Lower leg skin (tissue), 4 donors: Measurements from ENCODE around the gene SP4. TPM values are rescaled to one million over a fixed set of nuclear protein-coding genes. Genes with fewer than 3 reads are reported as not detected.

Source experiments
- DNase-seq, 2 donors: peaks; one replicate each; pipeline ENCODE4 v3.0.0-alpha.2; 2019; ENCODE audit warnings: low spot score in 2 of 2
- H3K4me3 ChIP-seq: fragments of 200-600 bp; sonication (generic); 2 replicates; pipeline ENCODE4 v1.5.1; 2017; ENCODE audit warnings: mild to moderate bottlenecking, low read depth; ENCODE audit not compliant: poor library complexity, severe bottlenecking
- POLR2A ChIP-seq, 2 donors: fragments of 450-650 bp; IDR thresholded peaks; one replicate each; pipeline ENCODE4 v1.6.1; 2016 to 2017; ENCODE audit warnings: antibody characterized with exemption in 2 of 2, mild to moderate bottlenecking in 1 of 2, moderate library complexity in 1 of 2
- WGBS, 2 donors: methylation state at CpG; one replicate each; pipeline ENCODE4 v1.1.5; 2018; 5-methylcytosine and 5-hydroxymethylcytosine counted together
- intact Hi-C: fragments of 100-400 bp; cut with DNase I; formaldehyde crosslinking; loops from one replicate; pipeline ENCODE4 v1.15.0; 2023; ENCODE audit warnings: low total_unique reads
- total RNA-seq, 4 donors: library from RNA; depleted of rRNA; stranded (reverse); fragments of >200 nt; gene quantifications; one replicate each; pipeline ENCODE4 v1.1.0, GENCODE V29; 2016
- TF ChIP-seq, protein P1 (sequence below), 3 donors: fragments of 450-650 bp; IDR thresholded peaks; one replicate each; pipeline ENCODE4 v1.5.1; 2016; ENCODE audit warnings: antibody characterized with exemption in 3 of 3, mild to moderate bottlenecking in 3 of 3, moderate library complexity in 2 of 3

The SP4 gene
- total RNA-seq, 4 donors from 2014 or later: 9.5 to 13.0 (median 11.2) TPM

DNA sequence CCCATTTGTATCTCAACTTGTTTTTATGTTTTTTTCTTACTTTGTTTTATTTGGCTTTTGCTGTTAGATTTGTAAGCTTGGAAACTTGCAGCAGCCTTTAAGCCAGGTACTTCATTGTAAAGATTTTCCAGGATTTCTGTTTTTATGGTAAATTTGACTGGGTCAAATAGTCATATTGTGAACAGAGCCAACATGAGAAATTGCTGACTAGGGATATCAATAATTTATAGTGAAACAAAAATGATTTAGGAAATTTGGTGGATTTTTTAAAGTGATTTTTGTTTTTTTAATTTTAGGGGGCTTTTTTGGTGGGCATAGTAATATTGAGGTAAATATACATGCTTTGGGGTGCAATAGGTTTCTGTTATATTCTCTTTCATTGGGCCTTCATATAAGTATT, 22.2 kb downstream of the SP4 start:
- intact Hi-C loops: no loop called here
- H3K4me3 ChIP-seq: no peak overlapping the region
- no peak for DNase-seq
- no peak for TF ChIP-seq POLR2A (IDR thresholded peaks at IDR 0.05)
- TF ChIP-seq, protein P1, sequence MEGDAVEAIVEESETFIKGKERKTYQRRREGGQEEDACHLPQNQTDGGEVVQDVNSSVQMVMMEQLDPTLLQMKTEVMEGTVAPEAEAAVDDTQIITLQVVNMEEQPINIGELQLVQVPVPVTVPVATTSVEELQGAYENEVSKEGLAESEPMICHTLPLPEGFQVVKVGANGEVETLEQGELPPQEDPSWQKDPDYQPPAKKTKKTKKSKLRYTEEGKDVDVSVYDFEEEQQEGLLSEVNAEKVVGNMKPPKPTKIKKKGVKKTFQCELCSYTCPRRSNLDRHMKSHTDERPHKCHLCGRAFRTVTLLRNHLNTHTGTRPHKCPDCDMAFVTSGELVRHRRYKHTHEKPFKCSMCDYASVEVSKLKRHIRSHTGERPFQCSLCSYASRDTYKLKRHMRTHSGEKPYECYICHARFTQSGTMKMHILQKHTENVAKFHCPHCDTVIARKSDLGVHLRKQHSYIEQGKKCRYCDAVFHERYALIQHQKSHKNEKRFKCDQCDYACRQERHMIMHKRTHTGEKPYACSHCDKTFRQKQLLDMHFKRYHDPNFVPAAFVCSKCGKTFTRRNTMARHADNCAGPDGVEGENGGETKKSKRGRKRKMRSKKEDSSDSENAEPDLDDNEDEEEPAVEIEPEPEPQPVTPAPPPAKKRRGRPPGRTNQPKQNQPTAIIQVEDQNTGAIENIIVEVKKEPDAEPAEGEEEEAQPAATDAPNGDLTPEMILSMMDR (IDR thresholded peaks at IDR 0.05): no peak

DNA sequence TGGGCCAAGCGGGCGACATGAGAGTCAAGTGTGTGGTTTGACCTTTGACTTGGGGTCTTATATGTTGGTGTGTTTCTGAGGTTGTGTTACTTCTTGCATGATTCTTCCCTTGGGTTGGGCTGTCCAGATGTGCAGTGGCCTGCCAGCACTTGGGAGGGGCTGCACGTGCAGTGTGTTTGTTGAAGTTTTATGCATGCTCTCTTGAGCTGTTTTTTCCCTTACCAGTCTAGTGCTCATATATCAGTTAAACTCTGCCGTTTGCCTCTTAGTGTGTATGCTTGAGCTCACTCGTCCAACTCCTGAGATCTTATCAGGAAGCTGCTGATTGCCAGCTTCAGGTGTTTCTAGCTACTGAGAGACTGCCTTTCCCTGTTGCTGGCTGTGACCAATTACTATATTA, 23.1 kb downstream of the SP4 start:
- 58 to 69% methylated on average over 5 of the region's 5 CpGs for WGBS, 2 donors
- no peak overlapping the region for H3K4me3 ChIP-seq
- intact Hi-C loops: no loop called here
- TF ChIP-seq POLR2A (IDR thresholded peaks at IDR 0.05): no peak
- DNase-seq: no peak

DNA sequence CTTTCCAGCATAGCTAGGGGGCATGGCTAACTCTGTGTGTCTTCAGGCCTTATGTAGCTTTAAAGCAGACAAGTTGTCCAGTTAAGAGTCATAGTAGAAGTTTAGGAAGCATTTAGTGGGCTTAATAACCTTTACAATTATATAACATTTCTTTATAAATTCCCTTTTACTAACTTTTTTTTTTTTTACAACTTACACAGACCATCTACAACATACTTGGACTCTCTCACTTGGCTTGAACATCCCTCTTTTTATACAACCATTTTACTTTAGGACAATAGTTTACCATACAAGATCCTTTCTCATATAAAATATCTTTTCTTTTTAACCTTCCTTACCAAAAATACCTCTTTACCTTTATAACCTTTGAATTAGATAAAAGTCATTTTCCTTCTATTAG, 26.3 kb downstream of the SP4 start:
- no peak for TF ChIP-seq POLR2A (IDR thresholded peaks at IDR 0.05)
- TF ChIP-seq, protein P1 (IDR thresholded peaks at IDR 0.05): no peak
- intact Hi-C loops: no loop called here
- no peak for DNase-seq
- no peak overlapping the region for H3K4me3 ChIP-seq

DNA sequence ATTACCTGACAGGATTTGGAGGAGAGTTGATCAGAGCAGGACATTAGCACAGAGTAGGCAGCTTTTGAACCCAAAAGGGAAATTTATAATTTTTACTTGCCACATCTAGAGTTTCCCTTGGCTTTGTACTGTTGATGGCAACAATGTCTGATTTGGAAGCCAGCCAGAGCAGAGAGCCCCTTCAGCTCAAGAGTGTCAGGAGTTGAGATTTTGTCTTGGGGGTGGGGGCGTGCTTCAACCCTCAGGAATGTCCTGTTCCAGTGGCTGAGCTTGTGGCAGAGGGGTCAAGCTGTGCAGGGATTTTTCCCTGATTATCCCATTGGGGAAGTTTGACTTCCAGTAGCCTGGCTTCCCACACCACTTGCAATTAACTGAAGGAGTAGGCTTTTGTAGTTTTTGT, 27.0 kb downstream of the SP4 start:
- no peak for DNase-seq
- intact Hi-C loops: no loop called here
- TF ChIP-seq POLR2A (IDR thresholded peaks at IDR 0.05): no peak
- TF ChIP-seq, protein P1 (IDR thresholded peaks at IDR 0.05): no peak
- H3K4me3 ChIP-seq: no peak overlapping the region
- WGBS, 2 donors: 88 to 89% methylated on average over 1 of the region's 1 CpG

DNA sequence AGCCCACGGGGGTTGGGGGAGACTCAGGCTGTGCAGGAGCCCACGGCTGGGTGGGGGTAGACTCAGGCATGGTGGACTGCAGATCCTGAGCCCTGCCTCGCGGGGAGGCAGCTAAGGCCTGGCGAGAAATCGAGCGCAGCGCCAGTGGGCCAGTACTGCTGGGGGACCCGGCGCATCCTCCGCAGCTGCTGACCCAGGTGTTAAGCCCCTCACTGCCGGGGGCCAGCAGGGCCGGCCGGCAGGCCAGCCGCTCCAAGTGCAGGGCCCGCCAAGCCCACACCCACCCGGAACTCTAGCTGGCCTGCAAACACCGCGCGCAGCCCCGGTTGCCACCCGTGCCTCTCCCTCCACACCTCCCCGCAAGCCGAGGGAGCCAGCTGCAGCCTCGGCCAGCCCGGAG, 33.4 kb downstream of the SP4 start:
- intact Hi-C loops: no loop called here
- TF ChIP-seq POLR2A (IDR thresholded peaks at IDR 0.05): no peak
- TF ChIP-seq, protein P1 (IDR thresholded peaks at IDR 0.05): no peak
- H3K4me3 ChIP-seq: no peak overlapping the region
- no peak for DNase-seq
- 96 to 99% methylated on average over 13 to 26 of the region's 26 CpGs for WGBS, 2 donors

DNA sequence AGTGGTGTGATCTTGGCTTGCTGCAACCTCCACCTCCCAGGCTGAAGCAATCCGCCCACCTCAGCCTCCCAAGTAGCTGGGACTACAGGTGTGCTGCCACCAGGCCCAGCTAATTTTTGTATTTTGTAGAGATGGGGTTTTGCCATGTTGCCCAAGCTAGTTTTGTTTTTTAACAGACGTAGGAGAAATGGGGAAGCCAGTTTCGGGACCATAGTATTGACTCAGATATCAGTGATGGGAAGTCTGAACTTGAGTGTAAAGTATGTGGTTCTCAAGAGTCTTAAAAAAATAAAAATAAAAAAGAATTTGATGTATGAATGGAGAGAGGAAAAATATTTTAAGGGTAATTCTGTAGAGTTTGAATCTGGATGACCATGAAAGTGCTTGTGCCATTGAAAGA, 34.2 kb downstream of the SP4 start:
- DNase-seq: no peak
- intact Hi-C loops: no loop called here
- no peak overlapping the region for H3K4me3 ChIP-seq
- TF ChIP-seq, protein P1 (IDR thresholded peaks at IDR 0.05): no peak
- no peak for TF ChIP-seq POLR2A (IDR thresholded peaks at IDR 0.05)
- 92 to 96% methylated on average over 3 of the region's 3 CpGs for WGBS, 2 donors
